ENCODE measurements around the gene NPAS4. TPM values are rescaled to one million over a fixed set of nuclear protein-coding genes. Genes with fewer than 3 reads are reported as not detected.

Gene NPAS4
- total RNA-seq, 2 experiments from 2014 or later, result 0.27 to 0.52 TPM

GRCh38 chr11:66475349-66476172, 54.7 kb downstream of the NPAS4 start:
- Mint-ChIP-seq H3K4me3 (no peak overlapping the region), H3K36me3 (ENCODE audit: low read depth) (no peaks in the 10 kb centered on the region), H3K27ac (no peak overlapping the region), H3K9me3 (no peaks in the 10 kb centered on the region), H3K27me3 (no peaks in the 10 kb centered on the region), H3K4me1 (peaks cover 10% of the 10 kb centered on the region)
- POLR2A ChIA-PET, result interaction anchor here (0.5 kb wide), 1 partner anchor 79 kb away, joined by 6 read pairs; no protein-coding TSS in a partner anchor
- no peak for DNase-seq
- CTCF ChIA-PET, result interaction anchor here (0.6 to 1.0 kb wide), 2 partner anchors 37 to 59 kb away, joined by 3 read pairs; partner anchors contain the start of gene MRPL11

Other genes starting within 250 kb of the NPAS4 start
- 10 to 100 TPM; 32.1 to 38.5 TPM for gene KLC2, start 163.3 kb upstream of the NPAS4 start, total RNA-seq
- gene RAB1B, start 152.4 kb upstream of the NPAS4 start, total RNA-seq, result 100 to 1,000 TPM; 151 to 174 TPM
- 1 to 10 TPM; 2.5 TPM for gene CNIH2, start 142.9 kb upstream of the NPAS4 start, total RNA-seq
- gene YIF1A, start 131.9 kb upstream of the NPAS4 start, total RNA-seq, result 10 to 100 TPM; 39.1 to 45.4 TPM
- gene TMEM151A, start 129.1 kb upstream of the NPAS4 start, total RNA-seq, result not detected
- gene CD248, start 104.0 kb upstream of the NPAS4 start, total RNA-seq, result 1 to 10 TPM; 2.4 to 2.5 TPM
- gene RIN1, start 84.6 kb upstream of the NPAS4 start, total RNA-seq, result 1 to 10 TPM; 1.1 to 1.6 TPM
- 10 to 100 TPM; 47.4 to 48.0 TPM for gene BRMS1, start 75.9 kb upstream of the NPAS4 start, total RNA-seq
- gene B4GAT1, start 73.4 kb upstream of the NPAS4 start, total RNA-seq, result 1 to 10 TPM; 8.5 to 9.4 TPM
- gene SLC29A2, start 49.3 kb upstream of the NPAS4 start, total RNA-seq, result 1 to 10 TPM; 8.3 to 8.9 TPM
- gene MRPL11, start 17.8 kb downstream of the NPAS4 start, total RNA-seq, result 10 to 100 TPM; 72.4 to 76.4 TPM
- 1 to 10 TPM; 6.7 to 7.2 TPM for gene PELI3, start 45.9 kb downstream of the NPAS4 start, total RNA-seq
- 10 to 100 TPM; 78.4 to 82.3 TPM for gene DPP3, start 59.4 kb downstream of the NPAS4 start, total RNA-seq
- 10 to 100 TPM; 13.3 to 17.4 TPM for gene BBS1, start 89.6 kb downstream of the NPAS4 start, total RNA-seq
- 10 to 100 TPM; 16.8 to 16.9 TPM for gene ZDHHC24, start 125.0 kb downstream of the NPAS4 start, total RNA-seq
- gene ACTN3, start 125.9 kb downstream of the NPAS4 start, total RNA-seq, result under 1 TPM in 1 of 2 experiments, not detected in 1; 0.23 TPM
- gene CTSF, start 147.6 kb downstream of the NPAS4 start, total RNA-seq, result 1 to 10 TPM; 3.5 to 3.9 TPM
- gene CCDC87, start 172.0 kb downstream of the NPAS4 start, total RNA-seq, result under 1 TPM in 1 of 2 experiments, not detected in 1; 0.08 TPM
- 10 to 100 TPM; 28.8 to 32.6 TPM for gene CCS, start 172.2 kb downstream of the NPAS4 start, total RNA-seq
- 100 to 1,000 TPM; 124 to 140 TPM for gene RBM14, start 195.6 kb downstream of the NPAS4 start, total RNA-seq
- 100 to 1,000 TPM; 124 to 137 TPM for gene RBM4, start 217.7 kb downstream of the NPAS4 start, total RNA-seq